ENCODE data around the gene INAFM1.

The INAFM1 gene

GRCh38 chr19:47312366-47313006, 37.8 kb downstream of the INAFM1 start:
- DNase-seq = no peak

DNA sequence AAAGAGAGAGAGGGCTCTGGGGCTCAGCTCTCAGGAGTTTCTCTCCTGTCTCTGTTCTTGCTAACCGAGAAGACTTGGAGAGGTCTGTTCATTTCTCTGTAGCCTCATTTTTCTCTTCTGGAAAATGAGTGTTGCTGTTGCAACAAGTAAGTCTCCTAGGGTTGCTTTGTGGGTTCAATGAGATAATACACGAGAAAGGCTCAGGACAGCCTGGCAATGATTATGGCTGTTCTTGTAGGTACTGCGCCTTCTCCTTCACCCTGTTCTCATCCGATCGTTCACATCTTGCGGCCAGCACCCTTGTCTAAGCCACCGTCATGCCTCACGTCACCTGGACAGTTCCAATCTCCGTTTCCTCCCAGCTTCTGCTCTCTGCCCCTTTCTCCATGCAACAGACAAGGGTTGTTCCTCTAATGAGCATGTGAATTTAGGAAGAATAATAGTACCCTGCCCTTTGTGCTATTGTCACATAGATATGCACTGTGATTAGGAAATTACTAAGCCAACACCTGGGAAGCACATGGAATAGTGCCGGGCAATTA, 39.1 kb downstream of the INAFM1 start:
- no peak for DNase-seq

- peak; percentile 28 for DNase-seq
These were observed 40.6 kb downstream of the INAFM1 start for GRCh38 chr19:47315125-47315821.

- no peak for DNase-seq
These were observed 41.8 kb downstream of the INAFM1 start for GRCh38 chr19:47316513-47316912.

- no peak for DNase-seq
These were observed 45.5 kb downstream of the INAFM1 start for GRCh38 chr19:47319923-47320871.

DNA sequence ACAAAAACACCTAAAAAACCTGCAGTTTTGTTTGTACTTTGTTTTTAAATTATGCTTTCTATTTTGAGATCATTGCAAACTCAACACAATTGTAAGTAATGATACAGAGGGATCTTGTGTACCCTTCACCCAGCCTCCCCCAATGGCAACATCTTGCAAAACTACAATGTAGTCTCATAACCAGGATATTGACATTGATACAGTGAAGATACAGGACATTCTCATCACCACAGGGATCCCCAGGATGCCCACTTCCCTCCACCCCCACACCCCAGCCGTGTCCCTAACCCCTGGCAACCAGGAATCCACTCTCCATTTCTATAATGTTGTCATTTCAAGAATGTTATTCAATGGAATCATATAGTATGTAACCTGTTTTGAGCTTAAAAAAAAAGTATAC, 46.9 kb downstream of the INAFM1 start:
- no peak for DNase-seq

DNA sequence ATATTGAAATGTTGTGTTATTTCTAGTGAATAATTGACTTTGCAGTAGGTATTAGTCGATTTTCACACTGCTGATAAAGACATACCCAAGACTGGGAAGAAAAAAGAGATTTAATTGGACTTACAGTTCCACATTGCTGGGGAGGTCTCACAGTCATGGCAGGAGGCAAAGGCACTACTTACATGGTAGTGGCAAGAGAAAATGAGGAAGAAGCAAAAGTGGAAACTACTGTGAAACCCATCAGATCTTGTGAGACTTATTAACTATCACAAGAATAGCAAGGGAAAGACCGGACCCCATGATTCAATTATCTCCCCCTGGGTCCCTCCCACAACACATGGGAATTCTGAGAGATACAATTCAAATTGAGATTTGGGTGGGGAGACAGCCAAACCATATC, 47.4 kb downstream of the INAFM1 start:
- DNase-seq = no peak

DNA sequence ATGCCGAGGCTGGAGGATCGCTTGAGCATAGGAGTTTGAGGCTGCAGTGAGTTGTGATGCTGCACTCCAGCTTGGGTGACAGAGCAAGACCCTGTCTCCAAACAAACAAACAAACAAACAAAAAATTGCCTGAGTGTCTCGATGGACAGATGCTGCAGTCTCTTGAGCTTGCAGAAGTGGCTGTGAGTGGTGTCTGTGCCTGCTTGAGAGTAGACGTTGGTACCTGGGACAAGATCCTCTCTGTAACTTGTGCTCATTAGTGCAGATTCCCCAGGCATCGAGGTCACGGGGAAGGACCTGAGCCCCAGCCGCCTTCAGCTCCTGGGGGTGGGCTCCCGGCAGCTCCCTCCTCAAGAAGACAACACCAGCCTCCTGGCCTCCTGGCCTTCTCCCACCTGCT, 48.7 kb downstream of the INAFM1 start:
- no peak for DNase-seq

DNA sequence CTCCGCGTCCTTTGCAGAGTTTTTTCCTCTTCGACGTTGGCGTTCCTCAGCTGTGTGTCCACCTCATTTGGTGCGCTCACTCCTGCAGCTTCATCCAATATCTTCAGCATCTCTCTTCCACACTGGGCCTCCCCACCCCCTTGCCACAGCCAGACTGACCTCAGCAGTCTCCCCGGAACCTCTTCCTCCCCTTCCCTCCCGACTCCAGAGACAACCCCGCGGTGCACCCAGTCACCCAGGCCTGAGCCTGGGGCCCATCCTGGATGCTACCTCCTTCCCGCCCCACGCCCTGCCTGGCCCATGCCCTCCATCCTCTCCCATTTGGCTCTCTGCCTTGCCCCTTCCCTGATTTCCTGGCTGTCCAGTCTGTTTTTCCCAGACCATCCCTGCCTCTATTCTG, 49.2 kb downstream of the INAFM1 start:
- DNase-seq = no peak

DNA sequence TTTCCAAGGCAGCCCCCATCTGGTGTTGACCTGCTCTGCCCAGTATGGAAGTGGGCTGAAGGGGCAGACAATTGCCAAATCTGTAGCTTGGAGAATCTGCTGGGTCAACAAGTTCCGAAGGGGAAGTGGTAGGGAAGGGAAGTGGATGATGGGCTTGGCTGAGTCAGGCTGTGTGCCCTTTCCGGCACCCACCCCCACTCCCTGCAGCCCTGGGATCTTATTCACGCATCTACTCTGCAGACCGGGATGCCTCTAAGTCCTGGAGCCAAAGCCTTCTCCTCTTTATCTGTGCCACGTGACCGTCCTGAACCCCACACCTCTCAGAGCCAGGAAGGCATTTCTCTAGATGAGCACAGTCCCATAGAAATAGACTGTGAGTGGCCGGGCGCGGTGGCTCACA, 49.8 kb downstream of the INAFM1 start:
- DNase-seq = no peak
